DOHH2 (cell line): ENCODE measurements around the gene PRKCE.

ENCODE experiments used
- H3F3A ChIP-seq: fragments of 200-600 bp; sonication (generic), shearing (Covaris generic); 2 replicates; pipeline ENCODE4 v1.6.0; 2016; ENCODE audit warnings: antibody characterized with exemption, mild to moderate bottlenecking; ENCODE audit not compliant: control insufficient read depth, insufficient read depth
- H3K27ac ChIP-seq: fragments of 200-600 bp; sonication (generic); 2 replicates; pipeline ENCODE4 v1.5.1; 2014; ENCODE audit warnings: low read depth, mild to moderate bottlenecking, low read length, moderate library complexity
- H3K27me3 ChIP-seq: fragments of 200-600 bp; sonication (generic); 2 replicates; pipeline ENCODE4 v1.6.1; 2014; ENCODE audit warnings: mild to moderate bottlenecking, low read length, mixed read lengths; ENCODE audit not compliant: control insufficient read depth
- H3K36me3 ChIP-seq: fragments of 200-600 bp; sonication (generic); 2 replicates; pipeline ENCODE4 v1.6.1; 2014; ENCODE audit warnings: mild to moderate bottlenecking, low read length, moderate library complexity, mixed read lengths; ENCODE audit not compliant: control insufficient read depth
- H3K4me1 ChIP-seq: fragments of 200-600 bp; sonication (generic); 2 replicates; pipeline ENCODE4 v1.6.1; 2014; ENCODE audit warnings: mild to moderate bottlenecking, low read length, mixed read lengths; ENCODE audit not compliant: control insufficient read depth
- H3K4me2 ChIP-seq: fragments of 200-600 bp; sonication (generic); 2 replicates; pipeline ENCODE4 v1.6.0; 2014; ENCODE audit warnings: mild to moderate bottlenecking, low read length, moderate library complexity
- H3K4me3 ChIP-seq: fragments of 200-600 bp; sonication (generic); 2 replicates; pipeline ENCODE4 v1.5.1; 2014; ENCODE audit warnings: mild to moderate bottlenecking, low read length, mixed read lengths
- H3K79me2 ChIP-seq: fragments of 200-600 bp; sonication (generic); 2 replicates; pipeline ENCODE4 v1.6.1; 2014; ENCODE audit warnings: mild to moderate bottlenecking, low read length, mixed read lengths; ENCODE audit not compliant: control insufficient read depth
- H3K9me2 ChIP-seq: fragments of 200-600 bp; sonication (generic); replicated peaks from 2 replicates; pipeline ENCODE4 v1.6.1; 2014; ENCODE audit warnings: mild to moderate bottlenecking, low read length, mixed read lengths; ENCODE audit not compliant: control insufficient read depth
- H3K9me3 ChIP-seq: fragments of 200-600 bp; sonication (generic); 2 replicates; pipeline ENCODE4 v1.6.1; 2014; ENCODE audit warnings: antibody characterized with exemption, low read length, mixed read lengths; ENCODE audit not compliant: control insufficient read depth, insufficient read depth
- H4K20me1 ChIP-seq: fragments of 200-600 bp; sonication (generic); 2 replicates; pipeline ENCODE4 v1.6.0; 2014; ENCODE audit warnings: low read depth, mild to moderate bottlenecking, antibody characterized with exemption, low read length, moderate library complexity; ENCODE audit not compliant: control insufficient read depth, insufficient read depth
- EZH2phosphoT487 ChIP-seq: fragments of 200-600 bp; sonication (generic); IDR thresholded peaks from 2 replicates; pipeline ENCODE4 v1.6.1; 2017; ENCODE audit warnings: borderline replicate concordance, mild to moderate bottlenecking, antibody characterized with exemption, low read length, moderate library complexity, mixed read lengths
- TF ChIP-seq, protein P1 (sequence below): fragments of 200-600 bp; sonication (generic); IDR thresholded peaks from one replicate; pipeline ENCODE4 v1.5.1; 2014; ENCODE audit warnings: antibody characterized with exemption, mild to moderate bottlenecking, low read depth, low read length; ENCODE audit not compliant: poor library complexity, severe bottlenecking

The PRKCE gene

DNA sequence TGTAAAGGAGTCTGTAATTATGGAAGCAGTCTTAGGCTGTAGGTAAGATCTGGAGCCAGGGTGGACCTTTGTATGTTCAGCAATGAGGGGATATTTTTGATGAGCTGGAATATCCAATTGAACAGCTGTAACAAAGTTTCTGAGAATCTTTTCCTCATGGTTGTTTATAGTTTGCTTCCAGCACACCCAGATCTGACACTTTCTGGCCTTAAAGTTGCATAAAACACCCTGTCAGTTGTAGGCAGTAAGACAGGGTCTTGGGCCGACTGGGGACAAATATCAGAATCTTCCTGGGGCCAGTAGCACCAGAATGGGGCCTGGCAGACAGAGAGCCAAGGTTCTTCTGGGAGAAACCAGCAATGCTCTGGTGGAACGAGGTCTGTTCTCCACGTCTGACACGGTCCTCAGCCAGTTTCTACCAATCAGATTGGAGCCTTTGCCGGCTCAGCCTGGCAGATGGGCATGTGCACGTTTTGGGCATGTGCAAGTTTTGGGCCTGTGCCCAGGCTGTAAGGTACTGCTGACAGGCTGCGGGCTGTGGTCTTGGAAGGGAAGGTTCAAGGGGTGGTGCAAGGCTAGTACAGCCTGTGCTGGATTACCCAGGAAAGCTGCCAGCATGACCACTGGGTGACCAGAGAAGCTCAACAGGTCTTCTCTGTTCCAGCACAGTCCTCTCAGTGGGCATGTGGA lies 89.8 kb downstream of the PRKCE start:
- Histone ChIP-seq H3K27ac (no peak overlapping the region), H3K9me3 (no peaks in the 10 kb centered on the region), H3K27me3 (no peaks in the 10 kb centered on the region), H3K79me2 (no peaks in the 10 kb centered on the region), H3K36me3 (no peaks in the 10 kb centered on the region), H3K4me2 (no peak overlapping the region; the same call in 1 of the 2 replicates), H3K4me1 (peaks cover 42% of the 10 kb centered on the region), H3K9me2 (no peaks in the 10 kb centered on the region), H3K4me3 (no peak overlapping the region), H4K20me1 (no peaks in the 10 kb centered on the region), H3F3A (no peaks in the 10 kb centered on the region)
- no peak for TF ChIP-seq EZH2phosphoT487
- TF ChIP-seq, protein P1, sequence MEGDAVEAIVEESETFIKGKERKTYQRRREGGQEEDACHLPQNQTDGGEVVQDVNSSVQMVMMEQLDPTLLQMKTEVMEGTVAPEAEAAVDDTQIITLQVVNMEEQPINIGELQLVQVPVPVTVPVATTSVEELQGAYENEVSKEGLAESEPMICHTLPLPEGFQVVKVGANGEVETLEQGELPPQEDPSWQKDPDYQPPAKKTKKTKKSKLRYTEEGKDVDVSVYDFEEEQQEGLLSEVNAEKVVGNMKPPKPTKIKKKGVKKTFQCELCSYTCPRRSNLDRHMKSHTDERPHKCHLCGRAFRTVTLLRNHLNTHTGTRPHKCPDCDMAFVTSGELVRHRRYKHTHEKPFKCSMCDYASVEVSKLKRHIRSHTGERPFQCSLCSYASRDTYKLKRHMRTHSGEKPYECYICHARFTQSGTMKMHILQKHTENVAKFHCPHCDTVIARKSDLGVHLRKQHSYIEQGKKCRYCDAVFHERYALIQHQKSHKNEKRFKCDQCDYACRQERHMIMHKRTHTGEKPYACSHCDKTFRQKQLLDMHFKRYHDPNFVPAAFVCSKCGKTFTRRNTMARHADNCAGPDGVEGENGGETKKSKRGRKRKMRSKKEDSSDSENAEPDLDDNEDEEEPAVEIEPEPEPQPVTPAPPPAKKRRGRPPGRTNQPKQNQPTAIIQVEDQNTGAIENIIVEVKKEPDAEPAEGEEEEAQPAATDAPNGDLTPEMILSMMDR, result no peak

DNA sequence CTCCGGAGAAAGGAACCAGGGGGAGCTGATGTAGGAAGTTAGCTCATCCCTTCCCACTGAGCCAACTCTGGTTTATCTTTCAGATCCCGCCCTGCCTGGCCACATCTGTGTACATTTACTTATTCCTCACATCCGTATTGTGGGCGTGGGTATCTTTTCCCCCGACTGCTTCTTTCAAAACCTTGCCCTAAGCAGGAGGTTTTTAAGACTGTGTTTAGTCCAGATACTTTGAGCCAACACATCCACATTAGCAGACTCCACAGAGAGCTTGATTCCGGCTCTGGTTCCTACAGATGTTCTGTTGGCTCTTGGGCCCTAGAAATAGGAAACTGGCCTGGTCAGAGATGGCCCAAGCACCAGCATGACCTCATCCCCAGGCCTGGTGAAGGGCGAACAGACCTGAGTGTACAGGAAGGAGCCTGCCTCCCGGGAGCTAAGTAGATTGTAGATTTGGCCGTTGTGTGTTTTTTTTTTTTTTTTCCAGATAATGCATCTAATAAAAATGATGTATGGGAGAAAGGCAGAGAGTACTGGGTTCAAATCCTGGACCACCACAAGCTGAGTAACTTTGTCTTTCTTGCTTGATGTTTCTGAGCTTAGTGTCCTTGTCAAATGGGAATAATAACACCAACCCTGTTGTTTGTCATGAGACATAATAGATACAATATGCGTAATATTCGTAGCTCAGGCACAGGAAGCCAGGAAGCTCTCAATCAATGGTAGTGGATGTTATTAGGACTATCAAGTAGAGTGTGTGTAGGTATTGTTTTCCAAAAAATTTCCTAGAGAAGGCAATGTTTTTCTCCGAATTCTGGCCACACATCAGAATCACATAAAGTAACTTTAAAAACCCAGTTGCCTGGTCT lies 92.3 kb downstream of the PRKCE start:
- Histone ChIP-seq H3K79me2 (no peaks in the 10 kb centered on the region), H4K20me1 (no peaks in the 10 kb centered on the region), H3K9me2 (no peaks in the 10 kb centered on the region), H3F3A (no peaks in the 10 kb centered on the region), H3K9me3 (0 out of 2 replicates have a peak, but pooled peaks cover 2% of the 10 kb centered on the region), H3K4me2 (no peak overlapping the region), H3K4me3 (no peak overlapping the region), H3K36me3 (no peaks in the 10 kb centered on the region), H3K27me3 (no peaks in the 10 kb centered on the region), H3K27ac (no peak overlapping the region), H3K4me1 (peaks cover 43% of the 10 kb centered on the region)
- TF ChIP-seq, protein P1, result no peak
- TF ChIP-seq EZH2phosphoT487, result no peak

DNA sequence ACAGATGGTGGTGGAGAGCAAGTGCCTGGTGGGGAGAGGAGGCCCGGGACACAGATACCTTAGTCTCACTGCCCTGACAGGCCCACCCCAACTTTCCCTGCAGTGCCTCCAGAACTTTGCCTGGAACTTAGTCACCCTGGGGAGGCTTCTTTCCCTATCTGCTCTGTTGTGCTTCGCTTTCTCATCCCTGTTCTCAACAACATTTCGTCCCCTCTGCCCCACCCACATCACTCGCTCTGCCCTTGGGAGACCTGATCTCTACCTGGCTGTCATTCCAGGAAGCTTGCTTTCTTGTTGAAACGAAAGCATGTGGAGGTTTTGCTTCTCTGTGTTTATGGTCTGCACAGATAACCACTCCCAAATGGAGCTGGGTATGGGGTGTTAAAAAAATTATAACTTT lies 93.8 kb downstream of the PRKCE start:
- H3K79me2 ChIP-seq, result no peaks in the 10 kb centered on the region
- no peaks in the 10 kb centered on the region for H3K36me3 ChIP-seq
- H3K4me1 ChIP-seq, result peaks cover 29% of the 10 kb centered on the region
- H4K20me1 ChIP-seq, result no peaks in the 10 kb centered on the region; the same call in 1 of the 2 replicates
- no peaks in the 10 kb centered on the region for H3K27me3 ChIP-seq
- H3K9me3 ChIP-seq, result 0 out of 2 replicates have a peak, but pooled peaks cover 2% of the 10 kb centered on the region
- no peak overlapping the region for H3K4me3 ChIP-seq
- H3F3A ChIP-seq, result no peaks in the 10 kb centered on the region
- TF ChIP-seq, protein P1, result no peak
- no peak for TF ChIP-seq EZH2phosphoT487
- H3K27ac ChIP-seq, result no peak overlapping the region
- H3K4me2 ChIP-seq, result no peak overlapping the region
- no peaks in the 10 kb centered on the region for H3K9me2 ChIP-seq
